Suprapubic skin (tissue), 4 donors: ENCODE measurements around the gene VILL.

ENCODE experiments used
- EP300 ChIP-seq: sonication (generic); formaldehyde crosslinking; IDR thresholded peaks from one replicate; pipeline ENCODE4 v1.6.1; 2017; ENCODE audit warnings: antibody characterized with exemption
- POLR2A ChIP-seq, 2 donors: fragments of 450-650 bp; IDR thresholded peaks; one replicate each; pipeline ENCODE4 v1.6.1; 2017; ENCODE audit warnings: antibody characterized with exemption in 2 of 2, mild to moderate bottlenecking in 2 of 2, moderate library complexity in 2 of 2
- POLR2AphosphoS5 ChIP-seq, 3 donors: sonication (generic); formaldehyde crosslinking; IDR thresholded peaks; one replicate each; pipeline ENCODE4 v1.6.1; 2017; ENCODE audit warnings: antibody characterized with exemption in 3 of 3
- TF ChIP-seq, protein P1 (sequence below), 2 donors: fragments of 200-600 bp in 1 of 2; fragments of 450-650 bp in 1 of 2; sonication (generic) in 1 of 2; IDR thresholded peaks; one replicate each; pipeline ENCODE4 v1.5.1; 2016 to 2019; ENCODE audit warnings: antibody characterized with exemption in 2 of 2, mild to moderate bottlenecking in 1 of 2, moderate library complexity in 1 of 2

DNA sequence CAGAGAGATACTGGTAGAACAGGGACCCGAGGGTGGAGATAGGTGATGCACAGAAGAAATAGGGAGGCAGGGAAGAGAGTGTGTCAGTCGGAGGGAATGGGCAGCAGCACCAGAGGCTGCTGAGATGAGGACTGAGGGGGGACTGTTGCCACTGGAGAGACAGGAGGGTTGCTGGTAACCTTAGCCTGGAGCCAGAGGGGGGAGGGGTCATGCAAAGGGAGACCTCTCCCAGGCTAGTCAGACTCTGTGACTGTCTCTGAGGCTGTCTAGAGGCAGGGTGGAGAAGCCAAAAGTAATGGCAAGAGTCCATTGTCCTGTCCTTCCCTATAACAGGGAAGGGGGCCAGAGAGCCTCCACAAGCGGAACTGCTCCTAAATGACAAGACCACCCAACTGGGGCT lies 46.3 kb downstream of the VILL start:
- TF ChIP-seq, protein P1, sequence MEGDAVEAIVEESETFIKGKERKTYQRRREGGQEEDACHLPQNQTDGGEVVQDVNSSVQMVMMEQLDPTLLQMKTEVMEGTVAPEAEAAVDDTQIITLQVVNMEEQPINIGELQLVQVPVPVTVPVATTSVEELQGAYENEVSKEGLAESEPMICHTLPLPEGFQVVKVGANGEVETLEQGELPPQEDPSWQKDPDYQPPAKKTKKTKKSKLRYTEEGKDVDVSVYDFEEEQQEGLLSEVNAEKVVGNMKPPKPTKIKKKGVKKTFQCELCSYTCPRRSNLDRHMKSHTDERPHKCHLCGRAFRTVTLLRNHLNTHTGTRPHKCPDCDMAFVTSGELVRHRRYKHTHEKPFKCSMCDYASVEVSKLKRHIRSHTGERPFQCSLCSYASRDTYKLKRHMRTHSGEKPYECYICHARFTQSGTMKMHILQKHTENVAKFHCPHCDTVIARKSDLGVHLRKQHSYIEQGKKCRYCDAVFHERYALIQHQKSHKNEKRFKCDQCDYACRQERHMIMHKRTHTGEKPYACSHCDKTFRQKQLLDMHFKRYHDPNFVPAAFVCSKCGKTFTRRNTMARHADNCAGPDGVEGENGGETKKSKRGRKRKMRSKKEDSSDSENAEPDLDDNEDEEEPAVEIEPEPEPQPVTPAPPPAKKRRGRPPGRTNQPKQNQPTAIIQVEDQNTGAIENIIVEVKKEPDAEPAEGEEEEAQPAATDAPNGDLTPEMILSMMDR (IDR thresholded peaks at IDR 0.05): no peak
- TF ChIP-seq EP300 (no peak), POLR2A (IDR thresholded peaks at IDR 0.05) (no peak), POLR2AphosphoS5 (IDR thresholded peaks at IDR 0.05) (no peak)
